K562 (cell line): Measurements from ENCODE around the gene ERF. TPM values are rescaled to one million over a fixed set of nuclear protein-coding genes. Genes with fewer than 3 reads are reported as not detected.

Source experiments
- ATAC-seq: fragments of 200-7000 bp; cut with Tn5 transposase; 3 replicates; pipeline ENCODE4 v1.9.1; 2020; ENCODE audit warnings: moderate library complexity
- BruUV-seq: library from RNA; stranded (reverse); fragments of 400-500 nt; replicated peaks from 2 replicates; lab custom pipeline; 2021; lab: Mats Ljungman, UMichigan
- CTCF ChIA-PET: fragments of 300-600 bp; formaldehyde crosslinking; extraction: SDS; loops from one replicate; lab custom pipeline; 2021; ENCODE audit warnings: low intra/inter-chr PET ratio; lab: Yijun Ruan, JAX
- POLR2A ChIA-PET: fragments of 300-600, 350-650 bp; sonication (Branson Sonifier 250); formaldehyde crosslinking; extraction: SDS; loops from one replicate; lab custom pipeline; 2021; ENCODE audit warnings: antibody characterized with exemption, inconsistent platforms; lab: Yijun Ruan, JAX
- DNase-seq, 4 experiments: peaks; one replicate each; pipeline versions ENCODE4 v3.0.0 to v3.0.0-alpha.2; 2011 to 2018; ENCODE audit warnings: low spot score in 3 of 4, mixed read lengths in 3 of 4; ENCODE audit errors: extremely low read depth in 1 of 4
- FAIRE-seq: peaks from 2 replicates; lab custom pipeline; 2011; peaks lifted over from hg19 to GRCh38; lab: Jason Lieb, UNC
- H2AFZ ChIP-seq: 2 replicates; pipeline ENCODE4 v1.6.0; 2011; ENCODE audit warnings: low read depth, low read length, control low read depth, inconsistent platforms
- H3K27ac ChIP-seq: fragments of 200-600 bp; 3 replicates; pipeline ENCODE4 v1.8.0; 2011; ENCODE audit warnings: low read depth, mild to moderate bottlenecking, control low read depth, inconsistent platforms, low read length, moderate library complexity, mixed read lengths; ENCODE audit errors: extremely low read depth
- H3K27me3 ChIP-seq, 2 experiments: fragments of 300-600 bp in 1 of 2; 2 replicates in 1 of 2; 3 replicates in 1 of 2; pipeline versions ENCODE4 v1.6.0 to v1.8.0; 2011; ENCODE audit warnings: inconsistent platforms in 2 of 2, low read length in 2 of 2, mild to moderate bottlenecking in 1 of 2, mixed read lengths in 1 of 2, moderate library complexity in 1 of 2; ENCODE audit not compliant: control insufficient read depth in 2 of 2, insufficient read depth in 2 of 2
- H3K36me3 ChIP-seq: fragments of 300-600 bp; 3 replicates; pipeline ENCODE4 v1.8.0; 2011; ENCODE audit warnings: mild to moderate bottlenecking, low read length, inconsistent platforms; ENCODE audit not compliant: control insufficient read depth, insufficient read depth
- H3K4me1 ChIP-seq, 2 experiments: fragments of 200-600 bp in 1 of 2; replicated peaks in 1 of 2; 2 replicates in 1 of 2; 3 replicates in 1 of 2; pipeline versions ENCODE4 v1.5.1 to v1.8.0; 2011; ENCODE audit warnings: inconsistent platforms in 2 of 2, low read length in 2 of 2, mild to moderate bottlenecking in 1 of 2, mixed read lengths in 1 of 2, moderate library complexity in 1 of 2; ENCODE audit not compliant: control insufficient read depth in 2 of 2, insufficient read depth in 2 of 2
- H3K4me2 ChIP-seq: 2 replicates; pipeline ENCODE4 v1.6.1; 2011; ENCODE audit warnings: low read length, control low read depth, inconsistent platforms, mixed read lengths; ENCODE audit not compliant: insufficient read depth
- H3K4me3 ChIP-seq: fragments of 200-600 bp; sonication (generic), shearing (Covaris generic); 2 replicates; pipeline ENCODE4 v1.5.1; 2016; ENCODE audit warnings: control low read depth, inconsistent platforms
- H3K79me2 ChIP-seq: fragments of 200-600 bp; 3 replicates; pipeline ENCODE4 v1.8.0; 2011; ENCODE audit warnings: low read length, inconsistent platforms; ENCODE audit not compliant: control insufficient read depth, insufficient read depth
- H3K9ac ChIP-seq, 2 experiments: 2 replicates each; pipeline versions ENCODE4 v1.6.0 to v1.6.1; 2011; ENCODE audit warnings: low read depth in 2 of 2, low read length in 2 of 2, control low read depth in 1 of 2, inconsistent platforms in 1 of 2, mild to moderate bottlenecking in 1 of 2, mixed read lengths in 1 of 2; ENCODE audit not compliant: insufficient read depth in 1 of 2
- H3K9me1 ChIP-seq: one replicate; pipeline ENCODE4 v1.6.0; 2011; ENCODE audit warnings: inconsistent platforms, mild to moderate bottlenecking, low read length, moderate library complexity; ENCODE audit not compliant: control insufficient read depth, insufficient read depth
- H3K9me3 ChIP-seq: replicated peaks from 2 replicates; pipeline ENCODE4 v1.5.1; 2011; ENCODE audit warnings: low read depth, low read length, inconsistent platforms; ENCODE audit not compliant: control insufficient read depth, insufficient read depth
- H4K20me1 ChIP-seq: replicated peaks from 2 replicates; pipeline ENCODE4 v1.6.1; 2011; ENCODE audit warnings: low read length, inconsistent platforms, mixed read lengths; ENCODE audit not compliant: control insufficient read depth, insufficient read depth
- CTCF ChIP-seq, 3 experiments: IDR thresholded peaks in 2 of 3; conservative IDR thresholded peaks in 1 of 3; 2 replicates each; pipeline ENCODE4 v1.5.1; 2011 to 2012; ENCODE audit warnings: low read length in 3 of 3, mild to moderate bottlenecking in 3 of 3, control low read depth in 2 of 3, improper control_type of control experiment in 1 of 3, inconsistent platforms in 1 of 3, low read depth in 1 of 3, mixed read lengths in 1 of 3, moderate library complexity in 1 of 3; ENCODE audit not compliant: insufficient read depth in 2 of 3
- E2F8 ChIP-seq: fragments of 450-650 bp; IDR thresholded peaks from 2 replicates; pipeline ENCODE4 v1.7.1; 2018; ENCODE audit warnings: mild to moderate bottlenecking, low read depth; ENCODE audit not compliant: partially characterized antibody
- POLR2G ChIP-seq: fragments of 200-400 bp; formaldehyde crosslinking; IDR thresholded peaks from 2 replicates; pipeline ENCODE4 v1.6.1; 2017; ENCODE audit warnings: low read depth, mild to moderate bottlenecking, antibody characterized with exemption, low read length, moderate library complexity
- SRSF1 ChIP-seq: fragments of 200-400 bp; formaldehyde crosslinking; IDR thresholded peaks from 2 replicates; pipeline ENCODE4 v1.6.1; 2017; ENCODE audit warnings: mild to moderate bottlenecking, low read depth, low read length, moderate library complexity
- ZNF280B ChIP-seq: fragments of 250-450 bp; sonication (Bioruptor Pico); IDR thresholded peaks from 2 replicates; pipeline ENCODE4 v1.5.1; 2021; ENCODE audit warnings: mild to moderate bottlenecking
- ZNF316 ChIP-seq: fragments of 450-650 bp; IDR thresholded peaks from 2 replicates; pipeline ENCODE4 v1.6.1; 2016
- ZNF511 ChIP-seq: sonication (generic); formaldehyde crosslinking; IDR thresholded peaks from 2 replicates; pipeline ENCODE4 v1.8.0; 2022; ENCODE audit warnings: mild to moderate bottlenecking, missing genetic modification reagents
- WGBS: fragments of 100-300 bp; shearing (Covaris generic); methylation state at CpG from one replicate; pipeline ENCODE4 v1.1.6; 2016; ENCODE audit warnings: low coverage, mixed read lengths; ENCODE audit not compliant: insufficient coverage; ENCODE audit errors: missing lambda C conversion rate; 5-methylcytosine and 5-hydroxymethylcytosine counted together
- in situ Hi-C: fragments of 300-500 bp; cut with MboI; formaldehyde crosslinking; loops from 4 replicates; pipeline ENCODE4 v1.15.0; 2018; ENCODE audit warnings: inconsistent platforms, mixed read lengths
- intact Hi-C: fragments of 100-400 bp; cut with micrococcal nuclease; formaldehyde crosslinking; loops from 2 replicates; pipeline ENCODE4 v1.14.2; 2022
- polyA plus RNA-seq, 8 experiments: library from polyadenylated mRNA; depleted of rRNA in 4 of 8; stranded (reverse) in 5 of 8; unstranded in 3 of 8; fragments of >200 nt; fragmentation: Nextera tagmentation in 2 of 8; fragmentation: Illumina TruSeq in 1 of 8; extraction: Ambion mirVana in 2 of 8; extraction: Trizol in 1 of 8; gene quantifications; 2 replicates each; pipeline versions ENCODE4 v1.2.1 to v1.2.3, GENCODE V29; 2011 to 2014; ENCODE audit warnings: inconsistent platforms in 1 of 8, missing spikeins in 1 of 8
- total RNA-seq, 7 experiments: library from RNA; depleted of rRNA in 6 of 7; stranded (reverse); fragments of >200 nt in 6 of 7; fragmentation: Illumina TruSeq in 2 of 7; extraction: Trizol in 2 of 7; gene quantifications; 2 replicates each; pipeline versions ENCODE4 v1.2.1 to v1.2.3, GENCODE V29; 2011 to 2021; ENCODE audit warnings: low replicate concordance in 1 of 7

Gene ERF
- total and polyA plus RNA-seq, 9 of the 15 experiments (the other 6 are each of a cell fraction or from before 2014, with no cell fraction given) = 0.03 to 75.4 (median 27.0) TPM

GRCh38 chr19:42287017-42287826 lies 32.3 kb upstream of the ERF start:
- no peak for ATAC-seq
- Histone ChIP-seq H3K79me2 (peaks cover 37% of the 10 kb centered on the region), H3K4me3 (no peak overlapping the region), H3K4me1 (peaks cover 28 to 79% of the 10 kb centered on the region in 2 experiments), H3K27ac (no peak overlapping the region), H3K27me3 (no peaks in the 10 kb centered on the region; a peak in 1 of 5 replicates), H2AFZ (no peak overlapping the region), H3K9ac (peak overlapping the region in 1 of 2 experiments; percentile 21; a peak in 1 of 4 replicates), H4K20me1 (0 out of 2 replicates have a peak, but pooled peaks cover 8% of the 10 kb centered on the region), H3K9me3 (no peaks in the 10 kb centered on the region), H3K9me1 (no peaks in the 10 kb centered on the region), H3K4me2 (no peak overlapping the region), H3K36me3 (peaks cover 57% of the 10 kb centered on the region; the same call in 2 of the 3 replicates)
- no TSS peak for BruUV-seq
- WGBS = 93% methylated on average over 25 of the region's 30 CpGs
- TF ChIP-seq CTCF (IDR thresholded peaks at IDR 0.05 in 2 of 3, conservative IDR thresholded peaks at IDR 0.05 in 1 of 3; ENCODE audit: insufficient read depth in 2 of 3, low read depth in 1 of 3, low read length in 3 of 3) (0 out of 6 replicates have a peak, but pooled peaks of 1 of the 3 experiments have one; percentile 2), POLR2G (0 out of 2 replicates have a peak, but pooled peaks have one; percentile 18), E2F8 (no peak), ZNF511 (no peak), SRSF1 (no peak), ZNF316 (0 out of 2 replicates have a peak, but pooled peaks have one; percentile 89), ZNF280B (no peak)
- in situ Hi-C loops (no loop called here), intact Hi-C loops (no loop called here)
- CTCF ChIA-PET = no interaction called here
- FAIRE-seq = no peak
- POLR2A ChIA-PET = interaction anchor here (0.6 to 1.2 kb wide), 4 partner anchors 9 to 98 kb away, joined by 3 to 4 read pairs (median 3); partner anchors contain the start of genes PAFAH1B3 and PRR19
- DNase-seq = no peak
